SK-N-SH (cell line): ENCODE data around the gene F2RL3.

ENCODE experiments used
- CHD2 ChIP-seq: fragments of 150-350 bp; IDR thresholded peaks from 2 replicates; pipeline ENCODE4 v1.6.1; 2018; ENCODE audit warnings: low read length; ENCODE audit not compliant: partially characterized antibody
- JUND ChIP-seq: IDR thresholded peaks from 2 replicates; pipeline ENCODE4 v1.4.0; 2012
- POLR2AphosphoS5 ChIP-seq: IDR thresholded peaks from 2 replicates; pipeline ENCODE4 v1.6.1; 2012; ENCODE audit warnings: low read depth, low read length
- RAD21 ChIP-seq: IDR thresholded peaks from 2 replicates; pipeline ENCODE4 v1.6.1; 2012; ENCODE audit warnings: mild to moderate bottlenecking, low read length
- SIN3A ChIP-seq: IDR thresholded peaks from 2 replicates; pipeline ENCODE4 v1.6.1; 2012; ENCODE audit warnings: low read depth, mild to moderate bottlenecking, low read length, moderate library complexity, borderline replicate concordance
- ZBTB33 ChIP-seq: IDR thresholded peaks from 2 replicates; pipeline ENCODE4 v1.4.0; 2012; ENCODE audit warnings: low read depth, borderline replicate concordance
- TF ChIP-seq, protein P1 (sequence below): fragments of 200-600 bp; sonication (generic); IDR thresholded peaks from 2 replicates; pipeline ENCODE4 v1.6.1; 2017; ENCODE audit warnings: antibody characterized with exemption, mild to moderate bottlenecking, moderate library complexity

DNA sequence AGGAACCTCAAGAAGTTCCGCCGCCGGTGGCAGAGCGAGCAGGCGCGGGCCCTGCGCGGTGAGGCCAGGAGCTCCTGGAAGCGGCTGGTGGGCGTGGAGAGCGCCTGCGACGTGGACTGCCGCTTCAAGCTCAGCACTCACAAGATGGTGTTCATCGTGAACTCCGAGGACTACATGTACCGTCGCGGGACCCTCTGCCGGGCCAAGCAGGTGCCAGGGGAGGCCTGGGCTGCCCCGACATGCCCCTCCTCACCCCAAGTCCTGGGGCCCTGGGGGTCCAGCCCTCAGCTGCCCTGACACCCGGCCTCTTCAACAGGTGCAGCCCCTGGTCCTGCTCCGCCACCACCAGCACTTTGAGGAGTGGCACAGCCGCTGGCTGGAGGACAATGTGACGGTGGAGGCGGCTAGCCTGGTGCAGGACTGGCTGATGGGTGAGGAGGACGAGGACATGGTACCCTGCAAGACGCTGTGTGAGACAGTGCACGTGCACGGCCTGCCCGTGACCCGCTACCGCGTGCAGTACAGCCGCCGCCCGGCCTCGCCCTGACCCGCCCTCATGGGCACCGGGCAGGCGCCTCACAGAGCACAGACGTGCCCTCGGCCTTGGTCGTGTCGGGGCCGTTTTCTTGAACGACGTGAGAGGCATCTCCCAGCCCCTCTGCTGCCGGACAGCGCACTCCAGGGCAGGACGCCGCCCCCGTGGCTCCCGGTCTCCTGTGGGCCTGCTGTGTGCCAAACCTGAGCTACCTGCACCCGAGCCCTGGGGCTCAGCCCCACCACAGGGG, 10.4 kb upstream of the F2RL3 start:
- TF ChIP-seq POLR2AphosphoS5: no peak
- TF ChIP-seq CHD2: no peak
- TF ChIP-seq, protein P1, sequence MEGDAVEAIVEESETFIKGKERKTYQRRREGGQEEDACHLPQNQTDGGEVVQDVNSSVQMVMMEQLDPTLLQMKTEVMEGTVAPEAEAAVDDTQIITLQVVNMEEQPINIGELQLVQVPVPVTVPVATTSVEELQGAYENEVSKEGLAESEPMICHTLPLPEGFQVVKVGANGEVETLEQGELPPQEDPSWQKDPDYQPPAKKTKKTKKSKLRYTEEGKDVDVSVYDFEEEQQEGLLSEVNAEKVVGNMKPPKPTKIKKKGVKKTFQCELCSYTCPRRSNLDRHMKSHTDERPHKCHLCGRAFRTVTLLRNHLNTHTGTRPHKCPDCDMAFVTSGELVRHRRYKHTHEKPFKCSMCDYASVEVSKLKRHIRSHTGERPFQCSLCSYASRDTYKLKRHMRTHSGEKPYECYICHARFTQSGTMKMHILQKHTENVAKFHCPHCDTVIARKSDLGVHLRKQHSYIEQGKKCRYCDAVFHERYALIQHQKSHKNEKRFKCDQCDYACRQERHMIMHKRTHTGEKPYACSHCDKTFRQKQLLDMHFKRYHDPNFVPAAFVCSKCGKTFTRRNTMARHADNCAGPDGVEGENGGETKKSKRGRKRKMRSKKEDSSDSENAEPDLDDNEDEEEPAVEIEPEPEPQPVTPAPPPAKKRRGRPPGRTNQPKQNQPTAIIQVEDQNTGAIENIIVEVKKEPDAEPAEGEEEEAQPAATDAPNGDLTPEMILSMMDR: no peak
- no peak for TF ChIP-seq SIN3A
- TF ChIP-seq RAD21: no peak
- no peak for TF ChIP-seq JUND
- no peak for TF ChIP-seq ZBTB33
